PFSK-1 (cell line): Measurements from ENCODE around the gene PPARG.

Experiments
- FOXP2 ChIP-seq: optimal IDR thresholded peaks from 2 replicates; pipeline ENCODE3; 2011; ENCODE audit warnings: borderline replicate concordance, control low read depth, inconsistent platforms; ENCODE audit not compliant: insufficient read depth; ENCODE audit errors: extremely low read length, extremely low read depth
- POLR2AphosphoS5 ChIP-seq: IDR thresholded peaks from 2 replicates; pipeline ENCODE4 v1.6.1; 2012; ENCODE audit warnings: low read depth, mild to moderate bottlenecking, control low read depth, low read length, moderate library complexity
- REST ChIP-seq, 2 experiments: IDR thresholded peaks; 2 replicates each; pipeline versions ENCODE4 v1.6.1 to v1.8.0; 2011 to 2012; ENCODE audit warnings: low read depth in 2 of 2, low read length in 2 of 2, control low read depth in 1 of 2, inconsistent platforms in 1 of 2, mild to moderate bottlenecking in 1 of 2, moderate library complexity in 1 of 2; ENCODE audit not compliant: insufficient read depth in 1 of 2
- SIN3A ChIP-seq: IDR thresholded peaks from 2 replicates; pipeline ENCODE4 v1.6.1; 2012; ENCODE audit warnings: mild to moderate bottlenecking, low read length, moderate library complexity, borderline replicate concordance; ENCODE audit not compliant: insufficient read depth
- TAF1 ChIP-seq: IDR thresholded peaks from 2 replicates; pipeline ENCODE4 v1.6.1; 2012; ENCODE audit warnings: low read length, control low read depth, borderline replicate concordance; ENCODE audit not compliant: insufficient read depth

The PPARG gene

DNA sequence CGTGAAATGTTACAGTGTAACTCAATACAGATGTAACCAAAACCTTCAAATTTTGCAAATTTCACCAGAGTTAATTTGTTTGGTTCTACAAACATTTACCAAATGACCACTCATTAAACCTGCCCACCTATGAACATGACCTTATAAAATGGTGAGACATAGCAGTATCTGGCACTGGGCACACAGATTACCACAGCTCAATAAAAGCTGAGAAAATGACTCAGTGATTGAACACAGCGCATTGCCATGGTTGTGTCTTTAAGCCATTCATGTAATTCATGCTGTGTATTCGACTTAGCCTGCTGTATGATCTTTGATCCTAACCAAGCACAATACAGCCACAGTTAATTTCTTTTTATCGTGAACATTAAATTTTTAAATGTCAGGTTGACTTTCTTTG, 11.3 kb downstream of the PPARG start:
- no peak for TF ChIP-seq TAF1
- TF ChIP-seq SIN3A, result no peak
- TF ChIP-seq POLR2AphosphoS5, result no peak
- no peak for TF ChIP-seq FOXP2
- TF ChIP-seq REST (IDR thresholded peaks at IDR 0.05; ENCODE audit: insufficient read depth in 1 of 2, low read depth in 2 of 2, low read length in 2 of 2), result no peak

GRCh38 chr3:12301031-12301430, 12.2 kb downstream of the PPARG start:
- TF ChIP-seq POLR2AphosphoS5 (no peak), SIN3A (no peak), FOXP2 (no peak), REST (IDR thresholded peaks at IDR 0.05; ENCODE audit: insufficient read depth in 1 of 2, low read depth in 2 of 2, low read length in 2 of 2) (no peak), TAF1 (no peak)

DNA sequence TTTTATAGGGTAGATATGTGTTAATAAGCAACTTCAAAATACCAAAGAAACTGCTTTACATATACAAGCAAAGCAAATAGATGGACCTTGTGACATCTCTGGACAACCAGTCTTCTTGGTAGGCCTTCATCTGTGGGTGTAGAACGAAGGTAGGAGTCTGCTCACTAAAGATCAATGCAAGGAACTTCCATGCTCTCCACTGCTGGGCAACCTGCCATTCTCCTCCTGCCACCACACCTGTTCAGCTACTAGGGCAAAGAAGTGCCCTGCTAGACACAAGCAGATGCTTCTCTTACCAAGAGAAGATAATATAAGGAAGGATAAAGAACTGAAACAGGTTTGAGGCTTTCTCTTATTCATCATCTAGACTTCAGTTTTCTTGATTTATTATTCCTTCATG, 12.6 kb downstream of the PPARG start:
- TF ChIP-seq SIN3A (no peak), FOXP2 (no peak), POLR2AphosphoS5 (no peak), REST (IDR thresholded peaks at IDR 0.05; ENCODE audit: insufficient read depth in 1 of 2, low read depth in 2 of 2, low read length in 2 of 2) (no peak), TAF1 (no peak)

DNA sequence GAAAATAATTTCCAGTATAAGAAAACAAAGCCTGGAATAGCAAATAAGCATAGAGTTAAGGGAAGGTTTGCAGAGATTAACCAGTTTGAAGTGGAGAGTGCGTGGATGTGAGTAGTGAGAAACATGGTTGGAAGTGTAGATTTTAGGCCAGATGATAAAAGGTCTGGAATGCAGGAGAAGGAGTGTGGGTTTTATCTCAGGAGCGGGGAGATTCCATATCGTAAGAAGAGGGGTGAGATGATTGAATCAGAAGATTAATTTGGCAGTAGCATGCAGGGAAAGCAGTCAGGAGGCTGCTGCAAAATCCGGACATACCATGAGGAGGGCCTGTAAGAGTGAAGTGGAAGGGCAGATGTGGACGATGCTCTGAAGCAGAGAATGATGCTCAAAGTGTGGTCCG, 13.7 kb downstream of the PPARG start:
- TF ChIP-seq FOXP2 (no peak), SIN3A (no peak), POLR2AphosphoS5 (no peak), REST (IDR thresholded peaks at IDR 0.05; ENCODE audit: insufficient read depth in 1 of 2, low read depth in 2 of 2, low read length in 2 of 2) (no peak), TAF1 (no peak)

DNA sequence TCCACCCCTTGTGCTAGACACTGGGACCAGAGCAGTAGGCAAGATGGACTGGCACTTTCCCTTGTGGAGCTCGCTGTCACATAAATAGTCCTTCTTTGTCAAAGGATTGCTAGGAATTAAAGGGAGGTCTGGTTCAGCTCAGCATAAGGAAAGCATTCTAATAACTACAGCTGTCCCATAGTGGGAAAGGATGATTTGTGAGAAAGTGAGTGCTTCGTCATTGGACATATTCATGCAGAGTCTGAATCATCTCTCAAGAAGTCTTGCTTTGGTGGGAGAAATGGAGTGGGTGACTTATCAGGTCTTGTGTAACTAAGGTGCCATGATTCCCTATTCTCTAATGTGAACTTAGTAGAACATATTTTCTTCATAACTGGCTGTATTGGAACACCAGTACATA, 14.7 kb downstream of the PPARG start:
- TF ChIP-seq REST (IDR thresholded peaks at IDR 0.05; ENCODE audit: insufficient read depth in 1 of 2, low read depth in 2 of 2, low read length in 2 of 2) (no peak), POLR2AphosphoS5 (no peak), SIN3A (no peak), TAF1 (no peak), FOXP2 (no peak)
